ENCODE results near the gene AIP.

Gene AIP

DNA sequence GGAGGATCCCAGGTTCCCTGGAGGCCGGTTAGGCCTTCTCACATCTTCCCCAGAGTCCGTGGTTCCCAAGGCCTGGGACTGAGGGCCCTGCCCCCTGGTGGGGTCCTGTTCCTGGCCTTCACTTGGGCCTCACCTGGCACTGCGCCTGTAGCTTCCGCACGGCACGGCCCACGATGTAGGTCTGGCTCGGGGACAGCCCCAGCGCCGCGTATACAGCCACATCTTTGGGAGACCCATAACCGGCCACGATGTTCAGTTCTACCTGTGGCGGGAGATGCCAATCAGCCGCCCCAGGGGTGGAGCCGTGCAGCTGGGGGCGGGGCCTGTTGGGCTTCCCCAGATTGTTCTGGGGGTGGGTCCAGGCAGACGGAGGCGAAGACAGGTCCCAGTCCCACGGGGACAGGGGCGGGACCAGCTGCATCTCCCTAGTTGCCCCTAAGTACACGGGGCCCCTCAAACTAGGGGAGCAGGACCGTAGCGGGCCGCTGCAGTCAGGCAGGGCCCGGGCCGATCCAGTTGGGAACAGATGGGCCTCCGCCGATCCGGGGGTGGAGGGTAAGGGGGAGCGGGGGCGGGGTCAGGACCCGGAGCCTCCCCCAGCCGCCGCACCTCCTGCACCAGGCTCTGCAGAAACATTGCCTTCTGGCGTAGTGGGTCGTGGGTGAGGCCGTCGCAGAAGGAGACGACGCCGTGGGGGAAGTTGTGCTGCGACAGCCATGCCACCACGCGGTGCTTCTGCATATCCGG lies 10.1 kb downstream of the AIP start:
- DNase-seq (peak; percentile 52), ATAC-seq (no peak)

GRCh38 chr11:67493548-67494370 lies 10.9 kb downstream of the AIP start:
- ATAC-seq (no peak), DNase-seq (no peak)

DNA sequence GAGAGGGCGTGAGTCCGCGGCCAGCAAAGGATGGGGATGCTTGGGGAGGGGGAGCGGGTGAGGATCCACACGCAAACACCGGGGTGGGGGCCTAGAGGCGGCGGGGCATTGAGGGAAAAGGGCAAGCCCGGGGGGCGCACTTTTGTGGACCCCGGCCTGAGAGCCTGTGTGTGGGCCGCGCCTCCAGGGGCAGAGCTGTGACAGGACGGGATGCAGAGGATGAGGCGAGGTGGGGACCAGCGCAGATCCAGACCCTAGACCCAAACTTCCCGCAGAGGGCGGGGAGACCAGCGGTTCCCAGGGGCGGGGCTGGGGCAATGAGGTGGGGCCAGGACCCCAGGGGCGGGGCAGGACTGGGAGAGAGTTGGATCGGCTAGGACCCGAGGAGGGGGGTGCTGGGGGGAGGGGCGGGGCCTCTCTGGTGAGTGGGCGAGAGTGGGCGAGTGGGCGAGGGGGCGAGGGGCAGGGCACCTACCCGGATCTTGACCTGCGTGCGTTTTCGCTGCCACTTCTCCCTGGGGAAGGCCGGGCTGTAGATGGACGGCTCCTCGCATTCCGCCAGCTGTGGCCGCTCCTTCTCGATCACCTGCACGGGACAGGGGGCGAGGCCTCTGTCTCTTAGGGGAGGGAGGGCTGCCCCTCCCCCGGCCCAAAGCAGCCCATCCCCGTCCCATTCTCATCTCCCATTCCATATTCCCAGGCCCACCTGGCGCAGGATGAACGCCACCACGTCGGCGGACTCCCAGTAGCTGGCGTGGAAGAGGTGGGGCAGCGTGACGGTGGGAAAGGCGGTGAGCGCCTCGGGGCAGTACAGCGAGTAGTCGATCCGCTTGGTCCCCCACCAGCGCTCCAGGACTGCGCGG lies 11.8 kb downstream of the AIP start:
- no peak for ATAC-seq
- no peak for DNase-seq

DNA sequence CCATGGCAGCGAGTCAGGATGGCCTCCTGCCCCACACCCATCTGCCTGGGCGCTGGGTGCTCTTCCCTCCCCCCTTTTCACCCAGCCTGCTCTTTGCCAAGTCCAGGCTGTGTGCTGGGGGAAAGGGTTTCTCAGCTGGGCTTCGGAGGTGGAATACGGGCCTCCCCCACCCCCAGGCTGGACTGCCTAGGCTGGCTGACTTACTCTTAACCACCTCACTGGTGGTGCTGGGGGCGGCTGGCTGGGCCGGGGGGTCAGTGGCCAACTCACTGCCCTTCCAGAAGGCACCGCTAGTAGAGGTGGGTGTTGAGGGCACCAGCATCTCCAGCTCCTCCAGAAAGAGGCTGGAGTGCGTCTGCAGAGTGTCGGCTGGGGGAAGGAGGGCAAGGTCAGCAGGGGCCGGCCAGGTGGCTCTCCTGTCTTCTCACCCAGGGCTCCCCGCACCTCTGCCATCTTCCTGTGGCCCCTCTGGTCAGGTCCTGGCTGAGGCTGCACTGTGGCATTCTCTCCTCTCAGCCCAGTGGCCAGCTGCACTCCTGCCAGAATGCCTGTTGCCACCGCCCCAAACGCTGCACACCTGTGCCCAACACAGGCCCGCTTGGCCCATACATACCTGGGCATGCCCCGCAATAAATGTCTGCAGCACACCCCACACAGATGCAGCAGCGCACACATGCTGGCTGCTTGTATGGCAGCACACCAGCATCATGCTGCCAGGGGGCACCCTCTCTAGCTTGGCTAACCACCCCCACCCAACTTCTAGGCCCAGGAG lies 12.6 kb downstream of the AIP start:
- ATAC-seq (no peak), DNase-seq (no peak)

GRCh38 chr11:67496113-67496512 lies 13.3 kb downstream of the AIP start:
- ATAC-seq (no peak), DNase-seq (no peak)

- DNase-seq: no peak
These were observed 14.9 kb downstream of the AIP start for GRCh38 chr11:67497656-67498291.

DNA sequence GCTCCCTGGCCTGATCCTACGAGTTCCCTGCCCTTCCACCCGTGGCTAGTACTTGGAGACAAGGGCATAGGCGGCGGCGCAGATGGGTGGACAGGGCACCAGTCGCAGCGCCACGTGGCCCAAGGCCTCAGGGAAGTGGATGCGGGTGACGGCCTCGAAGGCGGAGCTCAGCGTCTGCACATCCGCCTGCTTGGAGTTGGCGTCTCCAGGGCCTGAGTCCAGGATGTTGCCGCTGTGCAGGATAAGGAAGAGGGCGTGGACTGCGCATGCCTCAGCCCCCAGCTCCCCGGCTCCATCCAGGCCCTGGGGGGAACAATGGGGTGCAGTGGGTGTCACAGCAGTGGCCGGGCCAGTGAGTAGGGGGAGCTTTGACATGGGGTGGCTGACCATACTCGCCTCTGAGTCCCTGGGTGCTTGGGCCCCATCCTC lies 15.7 kb downstream of the AIP start:
- no peak for ATAC-seq
- DNase-seq: no peak

More at GRCh38 chr11:67497656-67498291, 14.9 kb downstream of the AIP start:
- no peak for ATAC-seq

- no peak for DNase-seq
- ATAC-seq: no peak
These were observed 17.1 kb downstream of the AIP start for GRCh38 chr11:67499808-67500483.

DNA sequence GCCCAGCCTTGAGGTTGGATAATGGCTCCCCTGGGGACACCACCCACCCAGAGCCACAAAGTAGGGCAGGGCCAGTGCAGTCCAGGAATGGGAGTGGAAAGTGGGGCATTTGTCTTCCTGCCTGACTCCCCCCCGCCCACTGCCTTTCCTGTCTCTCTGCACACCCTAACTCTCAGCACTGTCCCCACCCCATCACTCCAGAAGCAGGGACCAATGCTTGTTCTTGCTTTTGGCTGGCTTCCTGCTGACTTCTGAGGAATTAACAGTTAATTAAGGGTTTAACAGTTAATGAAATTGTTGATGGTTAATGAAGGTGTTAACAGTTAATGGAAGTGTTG lies 17.6 kb downstream of the AIP start:
- DNase-seq: no peak
- ATAC-seq: no peak

GRCh38 chr11:67500831-67501715 lies 18.2 kb downstream of the AIP start:
- no peak for DNase-seq
- no peak for ATAC-seq

- DNase-seq (no peak), ATAC-seq (no peak)
These were observed 19.0 kb downstream of the AIP start for GRCh38 chr11:67501854-67502253.

GRCh38 chr11:67502328-67502979 lies 19.6 kb downstream of the AIP start:
- ATAC-seq: no peak
- DNase-seq: no peak

DNA sequence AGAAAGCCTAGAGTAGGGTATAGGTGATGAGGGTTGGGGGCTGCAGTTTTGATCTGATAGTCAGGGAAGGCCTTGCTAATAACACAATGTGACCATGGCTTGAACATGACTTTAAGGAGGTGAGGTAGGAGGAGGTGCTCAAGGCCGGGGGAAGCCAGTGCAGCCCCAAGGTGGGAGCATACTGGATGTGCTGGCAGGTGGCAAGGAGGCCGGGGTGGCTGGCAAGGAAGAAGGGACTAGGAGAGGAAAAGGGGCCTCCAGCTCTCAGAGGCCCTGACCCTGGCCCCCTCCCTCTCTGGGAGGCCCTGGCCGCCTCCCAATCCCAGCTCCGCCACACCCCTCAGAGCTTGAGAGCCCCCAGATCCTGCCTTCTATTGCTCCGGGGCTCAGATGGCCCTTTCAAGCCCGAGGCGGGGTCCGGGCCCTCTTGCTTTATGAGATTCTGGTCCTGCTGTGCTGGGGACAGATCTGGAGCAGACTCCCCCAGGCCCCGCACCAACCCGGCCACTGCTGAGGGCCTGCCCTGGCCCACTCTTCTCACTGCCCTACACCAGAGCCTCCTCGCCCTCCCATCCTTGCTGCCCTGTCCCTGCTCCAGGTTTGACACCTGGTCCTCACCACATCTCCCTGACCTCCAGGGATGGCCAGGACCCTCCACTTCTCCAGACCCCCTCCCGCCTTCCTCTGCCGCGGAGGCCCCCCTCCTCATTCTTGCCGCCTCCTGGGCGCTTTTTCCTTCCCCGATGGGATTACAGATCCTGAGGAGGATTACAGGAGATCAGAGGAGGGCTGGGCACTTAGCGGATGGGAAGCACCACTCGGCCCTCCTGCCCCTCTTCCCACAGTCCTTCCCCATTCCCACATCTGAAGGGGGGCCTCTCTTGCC lies 20.5 kb downstream of the AIP start:
- no peak for DNase-seq

GRCh38 chr11:67504005-67504949 lies 21.5 kb downstream of the AIP start:
- DNase-seq (peak; percentile 64), ATAC-seq (no peak)

More for the DNA sequence above, 20.5 kb downstream of the AIP start:
- ATAC-seq: no peak

GRCh38 chr11:67504950-67505581 lies 22.2 kb downstream of the AIP start, which contains the start of gene PITPNM1:
Gene PITPNM1 (minus strand): TSS chr11:67505363. CDS start chr11:67504180, 1,183 bp downstream.
- peak; percentile 90 for DNase-seq

More at GRCh38 chr11:67504950-67505581, 22.2 kb downstream of the AIP start, which contains the start of gene PITPNM1:
- no peak for ATAC-seq

All from stimulated activated naive CD8-positive, alpha-beta T cell treated with anti-CD3 and anti-CD28 coated beads, Interleukin-15, Interleukin-2, amounts not matched to agents 100 U/mL and 50 U/mL, for 24 hours (primary cell).